GM21423 (cell line): ENCODE measurements around the gene SEMA4A.

Experiments
- ATAC-seq: cut with Tn5 transposase; IDR thresholded peaks from one replicate; pipeline ENCODE4 v1.9.1; 2021; ENCODE audit warnings: mild to moderate bottlenecking, moderate library complexity; ENCODE audit not compliant: unreplicated experiment

The SEMA4A gene

GRCh38 chr1:156226116-156226538, 72.7 kb downstream of the SEMA4A start:
- ATAC-seq: peak; percentile 62

- no peak for ATAC-seq
Measured at GRCh38 chr1:156226782-156227181, 73.4 kb downstream of the SEMA4A start.
